ENCODE measurements around the gene FGF19. TPM values are rescaled to one million over a fixed set of nuclear protein-coding genes. Genes with fewer than 3 reads are reported as not detected.

The FGF19 gene
- total RNA-seq, 2 donors from 2014 or later = not detected

DNA sequence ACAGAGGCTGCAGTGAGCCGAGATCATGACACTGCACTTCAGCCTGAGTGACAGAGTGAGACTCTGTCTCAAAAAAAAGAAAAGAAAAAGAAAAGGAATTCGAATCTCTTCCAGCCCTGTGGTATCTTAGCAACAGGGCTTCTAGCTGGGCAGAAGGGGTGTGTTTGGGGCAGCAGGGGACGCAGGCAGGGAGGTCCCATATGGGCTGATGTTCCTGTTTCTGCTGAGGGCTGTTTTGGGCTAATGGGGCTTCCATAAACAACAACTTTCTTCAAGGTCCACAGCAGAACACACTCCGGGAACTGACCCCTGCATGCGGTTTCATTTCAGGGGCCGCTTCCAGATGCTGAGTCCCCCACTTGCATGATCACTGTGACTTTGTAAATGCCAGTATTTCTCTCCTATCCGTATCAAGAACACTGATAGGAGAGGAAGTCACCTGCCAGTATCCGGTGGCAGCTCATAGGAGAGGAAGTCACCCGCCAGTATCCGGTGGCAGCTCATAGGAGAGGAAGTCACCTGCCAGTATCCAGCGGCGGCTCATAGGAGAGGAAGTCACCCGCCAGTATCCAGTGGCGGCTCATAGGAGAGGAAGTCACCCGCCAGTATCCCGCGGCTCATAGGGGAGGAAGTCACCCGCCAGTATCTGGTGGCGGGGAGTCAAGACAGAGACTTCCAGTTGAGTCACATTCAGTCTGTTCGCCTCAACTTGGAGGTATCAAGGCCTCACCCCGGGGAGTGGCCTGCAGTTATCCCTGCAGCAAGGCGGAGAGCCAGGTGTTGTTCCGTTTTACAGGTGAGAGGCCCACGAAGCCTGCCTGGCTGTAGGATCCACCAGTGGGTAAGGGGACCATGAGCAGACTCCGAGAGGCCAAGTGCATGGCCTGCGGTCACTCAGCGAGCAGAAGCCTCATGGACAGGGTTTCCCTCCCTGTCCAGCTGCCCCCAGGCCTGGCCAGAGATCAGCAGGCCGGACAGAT is 8.3 kb upstream of the FGF19 start:
- no peak overlapping the region for H3K27ac Mint-ChIP-seq
- peaks cover 11% of the 10 kb centered on the region for H3K4me1 Mint-ChIP-seq
- peaks cover 2% of the 10 kb centered on the region for H3K36me3 Mint-ChIP-seq (ENCODE audit: low read depth)
- H3K4me3 Mint-ChIP-seq = peak overlapping the region; percentile 74
- peaks cover 6% of the 10 kb centered on the region for H3K27me3 Mint-ChIP-seq
- DNase-seq (no peak), ATAC-seq (no peak)
- no peaks in the 10 kb centered on the region for H3K9me3 ChIP-seq (ENCODE audit: control insufficient read depth, low read length, poor library complexity, severe bottlenecking)

DNA sequence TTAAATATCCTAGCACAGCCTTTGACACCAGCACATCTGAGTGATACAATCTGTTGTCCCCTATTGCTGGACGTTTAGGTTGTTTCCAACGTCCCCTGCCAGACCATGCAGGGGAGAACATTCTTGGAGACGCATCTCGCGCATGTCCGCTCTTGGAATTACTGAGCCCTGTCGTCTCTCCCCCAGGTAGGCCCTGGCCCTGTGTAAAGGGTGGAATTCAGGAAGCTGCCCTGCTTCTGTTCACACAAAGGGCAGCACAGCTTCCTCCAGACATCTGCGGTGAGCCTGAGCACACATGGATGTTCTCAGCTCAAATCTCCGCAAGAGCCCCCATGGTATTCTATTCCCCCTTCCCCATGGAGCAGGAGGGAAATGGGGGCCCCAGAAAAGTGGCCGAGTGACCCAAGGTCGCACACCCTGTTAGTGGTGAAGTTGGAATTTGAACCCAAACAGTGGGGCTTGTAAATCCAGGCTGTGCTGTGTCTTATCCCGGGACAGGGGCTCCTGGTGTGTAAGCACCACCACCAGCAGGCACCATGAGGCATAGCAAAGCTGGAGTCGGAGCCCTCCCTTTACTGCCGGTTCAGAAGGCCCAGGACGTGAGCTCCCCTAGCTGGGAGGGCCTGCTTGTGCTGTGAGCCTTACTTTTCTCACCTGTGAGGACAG is 5.0 kb upstream of the FGF19 start:
- Mint-ChIP-seq H3K27ac (no peak overlapping the region), H3K27me3 (peaks cover 26% of the 10 kb centered on the region), H3K36me3 (ENCODE audit: low read depth) (peaks cover 2% of the 10 kb centered on the region), H3K4me3 (no peak overlapping the region), H3K4me1 (peaks cover 14% of the 10 kb centered on the region)
- ATAC-seq = no peak
- no peak for DNase-seq
- no peaks in the 10 kb centered on the region for H3K9me3 ChIP-seq (ENCODE audit: control insufficient read depth, low read length, poor library complexity, severe bottlenecking)

GRCh38 chr11:69707176-69707575 is 3.4 kb upstream of the FGF19 start:
- no peaks in the 10 kb centered on the region for H3K9me3 ChIP-seq (ENCODE audit: control insufficient read depth, low read length, poor library complexity, severe bottlenecking)
- no peak for DNase-seq
- Mint-ChIP-seq H3K36me3 (ENCODE audit: low read depth) (peaks cover 2% of the 10 kb centered on the region), H3K27ac (no peak overlapping the region), H3K4me1 (peaks cover 10% of the 10 kb centered on the region), H3K27me3 (peaks cover 34% of the 10 kb centered on the region), H3K4me3 (no peak overlapping the region)
- no peak for ATAC-seq

- peaks cover 2% of the 10 kb centered on the region for H3K36me3 Mint-ChIP-seq (ENCODE audit: low read depth)
- no peak overlapping the region for H3K4me3 Mint-ChIP-seq
- peaks cover 34% of the 10 kb centered on the region for H3K27me3 Mint-ChIP-seq
- no peak overlapping the region for H3K27ac Mint-ChIP-seq
- no peak for ATAC-seq
- H3K9me3 ChIP-seq (ENCODE audit: control insufficient read depth, low read length, poor library complexity, severe bottlenecking) = no peaks in the 10 kb centered on the region
- peaks cover 2% of the 10 kb centered on the region for H3K4me1 Mint-ChIP-seq
- no peak for DNase-seq
Observed at GRCh38 chr11:69705901-69706787, 2.3 kb upstream of the FGF19 start.

GRCh38 chr11:69705351-69705811 is 1.6 kb upstream of the FGF19 start:
- H3K4me3 Mint-ChIP-seq = peak overlapping the region; percentile 2
- peaks cover 41% of the 10 kb centered on the region for H3K27me3 Mint-ChIP-seq
- H3K9me3 ChIP-seq (ENCODE audit: control insufficient read depth, low read length, poor library complexity, severe bottlenecking) = no peaks in the 10 kb centered on the region
- DNase-seq (no peak), ATAC-seq (no peak)
- peaks cover 2% of the 10 kb centered on the region for H3K4me1 Mint-ChIP-seq
- H3K27ac Mint-ChIP-seq = no peak overlapping the region
- H3K36me3 Mint-ChIP-seq (ENCODE audit: low read depth) = peaks cover under 1% of the 10 kb centered on the region

DNA sequence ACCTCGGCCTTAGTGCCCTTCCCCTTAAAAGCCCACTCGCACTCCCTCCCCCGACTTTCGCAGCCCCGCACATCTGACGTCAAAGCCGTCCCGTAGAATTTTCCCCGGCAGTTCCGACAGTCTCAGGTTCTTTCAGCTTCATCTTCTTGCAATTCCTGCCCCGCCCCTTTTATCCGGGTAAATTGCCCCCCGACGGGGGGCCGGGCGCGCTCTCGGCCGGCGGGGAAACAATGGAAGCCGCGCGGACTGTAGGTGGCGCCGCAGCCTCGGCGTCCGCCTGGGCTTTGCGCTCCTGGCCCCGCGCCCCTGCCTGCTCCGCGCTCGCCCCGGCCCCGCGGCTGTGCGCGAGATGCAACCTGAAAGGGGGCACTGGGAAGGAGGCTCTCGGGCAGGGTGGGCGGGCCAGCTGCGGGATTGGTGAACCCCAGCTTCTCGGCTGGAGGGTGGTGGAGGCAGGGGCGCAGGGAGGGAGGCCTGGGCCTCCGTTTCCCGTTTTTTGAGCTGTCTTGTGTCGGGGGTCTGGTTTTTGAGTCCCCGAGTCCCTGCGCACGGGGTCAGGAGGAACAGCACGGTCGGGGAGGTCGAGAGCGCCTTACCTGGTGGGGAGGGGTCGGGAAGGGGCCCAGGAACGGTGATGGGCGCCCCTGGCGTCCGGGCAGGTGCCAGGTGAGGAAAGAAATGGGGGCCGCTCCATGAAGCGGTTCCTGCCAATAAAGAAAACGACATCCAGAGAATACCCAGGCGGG is 859 bp upstream of the FGF19 start:
- ATAC-seq = no peak
- Mint-ChIP-seq H3K36me3 (ENCODE audit: low read depth) (no peaks in the 10 kb centered on the region), H3K4me3 (peak overlapping the region; percentile 45), H3K4me1 (peaks cover 2% of the 10 kb centered on the region), H3K27me3 (peaks cover 42% of the 10 kb centered on the region), H3K27ac (no peak overlapping the region)
- DNase-seq = no peak
- no peaks in the 10 kb centered on the region for H3K9me3 ChIP-seq (ENCODE audit: control insufficient read depth, low read length, poor library complexity, severe bottlenecking)

- H3K9me3 ChIP-seq (ENCODE audit: control insufficient read depth, low read length, poor library complexity, severe bottlenecking) = no peaks in the 10 kb centered on the region
- ATAC-seq = no peak
- no peak overlapping the region for H3K27ac Mint-ChIP-seq
- H3K4me3 Mint-ChIP-seq = peak overlapping the region; percentile 62
- H3K4me1 Mint-ChIP-seq = peaks cover 2% of the 10 kb centered on the region
- H3K36me3 Mint-ChIP-seq (ENCODE audit: low read depth) = no peaks in the 10 kb centered on the region
- DNase-seq = no peak
- H3K27me3 Mint-ChIP-seq = peaks cover 51% of the 10 kb centered on the region
Observed at GRCh38 chr11:69703453-69703767, 412 bp downstream of the FGF19 start.

GRCh38 chr11:69702769-69703452 is 911 bp downstream of the FGF19 start:
- peaks cover 2% of the 10 kb centered on the region for H3K4me1 Mint-ChIP-seq
- H3K9me3 ChIP-seq (ENCODE audit: control insufficient read depth, low read length, poor library complexity, severe bottlenecking) = no peaks in the 10 kb centered on the region
- peak overlapping the region; percentile 62 for H3K4me3 Mint-ChIP-seq
- ATAC-seq = no peak
- no peak for DNase-seq
- H3K36me3 Mint-ChIP-seq (ENCODE audit: low read depth) = no peaks in the 10 kb centered on the region
- peaks cover 53% of the 10 kb centered on the region for H3K27me3 Mint-ChIP-seq
- no peak overlapping the region for H3K27ac Mint-ChIP-seq

DNA sequence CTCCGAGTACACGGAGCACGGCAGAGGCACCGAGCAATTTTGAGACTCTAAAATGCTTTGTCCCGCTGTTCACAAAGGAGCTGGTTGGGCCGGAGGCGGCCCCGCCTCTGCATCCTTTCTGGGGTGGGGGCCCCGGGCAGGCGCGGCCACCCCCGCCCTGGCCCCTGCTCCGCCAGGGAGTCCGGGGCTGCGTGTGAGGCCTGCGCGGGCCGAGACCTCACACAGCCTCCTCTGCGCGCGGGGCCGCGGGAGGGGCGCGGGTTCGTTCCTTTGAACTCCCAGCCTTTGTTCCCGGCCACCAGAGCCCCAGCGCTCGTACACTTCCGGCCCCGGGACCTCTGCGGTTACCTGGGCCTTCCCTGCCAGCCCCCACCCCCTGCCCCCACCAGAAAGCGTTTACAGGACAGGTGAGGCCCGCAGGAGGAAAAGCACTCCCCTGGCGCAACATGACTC is 1.6 kb downstream of the FGF19 start:
- no peak for ATAC-seq
- H3K27me3 Mint-ChIP-seq = peaks cover 52% of the 10 kb centered on the region
- no peak for DNase-seq
- H3K4me1 Mint-ChIP-seq = peaks cover 2% of the 10 kb centered on the region
- H3K36me3 Mint-ChIP-seq (ENCODE audit: low read depth) = no peaks in the 10 kb centered on the region
- H3K27ac Mint-ChIP-seq = no peak overlapping the region
- no peak overlapping the region for H3K4me3 Mint-ChIP-seq
- H3K9me3 ChIP-seq (ENCODE audit: control insufficient read depth, low read length, poor library complexity, severe bottlenecking) = no peaks in the 10 kb centered on the region

DNA sequence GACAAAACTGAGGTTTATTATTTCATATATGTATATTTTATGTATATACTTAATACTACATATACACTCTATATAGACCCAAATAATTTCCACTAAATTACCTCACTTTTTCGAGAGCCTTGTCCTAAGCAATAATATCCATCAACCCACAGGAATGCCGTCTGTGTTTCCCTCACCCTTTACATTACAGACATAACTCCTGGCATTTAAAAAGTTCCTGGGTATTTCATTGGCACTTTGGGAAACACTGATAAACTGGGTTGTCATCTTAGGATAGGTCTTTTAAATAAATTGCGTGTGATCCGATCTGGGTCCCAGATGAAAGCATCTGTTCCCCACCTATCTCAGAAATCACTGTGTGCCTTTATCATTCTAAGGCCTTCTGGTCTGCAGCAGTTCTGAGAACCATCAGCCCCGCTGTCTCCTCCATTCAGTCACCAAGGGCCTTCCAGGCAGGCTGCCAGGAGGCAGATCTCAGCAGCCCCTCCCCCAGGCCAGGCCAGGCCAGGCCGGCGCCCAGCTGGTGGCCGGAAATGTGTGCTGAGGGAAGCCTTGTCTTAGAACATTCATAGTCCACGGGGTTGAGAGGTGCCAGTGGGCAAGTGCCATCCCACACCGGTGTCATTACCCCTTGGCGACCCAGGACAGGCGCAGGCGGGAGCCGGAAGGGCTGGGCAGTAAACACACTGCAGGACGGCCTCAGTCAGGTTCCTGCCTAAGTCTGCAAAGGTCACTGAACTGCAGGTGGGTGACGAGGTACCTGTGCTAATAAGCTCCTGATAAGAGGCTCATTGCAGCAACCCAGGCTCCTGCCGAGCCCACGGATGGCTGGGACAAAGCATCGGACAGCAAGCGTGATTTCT is 3.3 kb downstream of the FGF19 start:
- no peak for ATAC-seq
- Mint-ChIP-seq H3K27me3 (peaks cover 49% of the 10 kb centered on the region), H3K36me3 (ENCODE audit: low read depth) (no peaks in the 10 kb centered on the region), H3K4me3 (no peak overlapping the region), H3K4me1 (no peaks in the 10 kb centered on the region), H3K27ac (no peak overlapping the region)
- no peak for DNase-seq
- no peaks in the 10 kb centered on the region for H3K9me3 ChIP-seq (ENCODE audit: control insufficient read depth, low read length, poor library complexity, severe bottlenecking)

DNA sequence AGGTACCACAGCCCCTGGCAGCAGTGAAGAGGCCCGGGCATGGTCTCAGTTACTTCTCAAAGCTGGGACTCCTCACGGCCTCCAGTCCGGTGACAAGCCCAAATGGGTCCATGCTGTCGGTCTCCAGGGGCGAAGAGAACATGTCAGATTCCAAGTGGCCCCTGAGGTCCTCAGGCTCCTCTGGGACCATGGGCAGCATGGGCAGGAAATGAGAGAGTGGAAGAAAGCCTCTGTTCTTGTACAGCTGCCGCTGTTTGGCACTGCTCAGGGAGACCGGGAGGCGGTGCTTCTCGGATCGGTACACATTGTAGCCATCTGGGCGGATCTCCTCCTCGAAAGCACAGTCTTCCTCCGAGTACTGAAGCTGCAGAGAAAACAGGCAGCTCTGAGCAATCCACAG is 4.6 kb downstream of the FGF19 start:
- H3K9me3 ChIP-seq (ENCODE audit: control insufficient read depth, low read length, poor library complexity, severe bottlenecking) = no peaks in the 10 kb centered on the region
- Mint-ChIP-seq H3K27ac (no peak overlapping the region), H3K27me3 (peaks cover 54% of the 10 kb centered on the region), H3K36me3 (ENCODE audit: low read depth) (no peaks in the 10 kb centered on the region), H3K4me3 (no peak overlapping the region), H3K4me1 (no peaks in the 10 kb centered on the region)
- no peak for DNase-seq
- no peak for ATAC-seq
